ENCODE measurements around the gene CACNA1C. TPM values are rescaled to one million over a fixed set of nuclear protein-coding genes. Genes with fewer than 3 reads are reported as not detected.

The CACNA1C gene
- total RNA-seq, 2 experiments from 2014 or later, result 0.05 to 0.08 TPM

- Mint-ChIP-seq H3K36me3 (ENCODE audit: low read depth) (no peaks in the 10 kb centered on the region), H3K4me3 (no peak overlapping the region), H3K27ac (no peak overlapping the region), H3K4me1 (ENCODE audit: low read depth) (peaks cover 12% of the 10 kb centered on the region), H3K9me3 (no peaks in the 10 kb centered on the region), H3K27me3 (peaks cover 84% of the 10 kb centered on the region)
- Histone ChIP-seq H3K4me3 (ENCODE audit: low read length) (no peak overlapping the region), H3K36me3 (ENCODE audit: insufficient read depth, low read length) (no peaks in the 10 kb centered on the region), H3K4me1 (ENCODE audit: insufficient read depth, low read length) (peaks cover 3% of the 10 kb centered on the region), H3K27me3 (ENCODE audit: control insufficient read depth in 1 of 2, insufficient read depth in 2 of 2, low read length in 2 of 2) (peaks cover 18 to 29% of the 10 kb centered on the region in 2 experiments), H3K27ac (ENCODE audit: low read depth in 1 of 2, low read length in 2 of 2) (no peak overlapping the region), H3K9me3 (ENCODE audit: control insufficient read depth in 1 of 2, insufficient read depth in 1 of 2, low read length in 2 of 2) (no peaks in the 10 kb centered on the region)
- CTCF ChIA-PET, result interaction anchor here (1.1 to 1.2 kb wide), 2 partner anchors 11 to 12 kb away, joined by 3 to 4 read pairs; no protein-coding TSS in a partner anchor
- intact Hi-C loops (cut with DNase I, micrococcal nuclease), result no loop called here
- POLR2A ChIA-PET, result no interaction called here
- ATAC-seq (ENCODE audit: poor library complexity) (no peak), DNase-seq (no peak)
- no peak for TF ChIP-seq CTCF (IDR thresholded peaks at IDR 0.05)
Observed at GRCh38 chr12:2046957-2047356, 5.8 kb upstream of the CACNA1C start.

DNA sequence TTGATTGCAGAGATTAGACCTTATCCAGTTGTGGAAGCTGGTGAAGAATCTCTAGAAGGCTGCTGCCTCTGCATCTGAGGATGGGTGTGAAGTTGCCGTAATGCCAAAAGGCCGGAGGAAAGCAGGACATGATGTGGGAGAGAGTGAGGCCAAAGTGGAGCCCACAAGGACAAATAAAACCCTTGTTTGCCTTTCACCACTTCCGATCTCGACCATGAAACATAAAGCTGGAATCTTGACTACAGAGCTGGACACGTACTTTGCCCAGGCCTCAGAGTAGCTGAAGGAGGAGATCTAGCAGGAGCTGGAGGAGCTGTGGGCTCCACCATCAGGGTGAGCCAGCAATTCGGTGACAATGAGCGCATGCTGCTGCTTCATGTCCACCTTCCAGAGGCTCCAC lies 5.0 kb upstream of the CACNA1C start:
- intact Hi-C loops (cut with DNase I, micrococcal nuclease), result no loop called here
- Histone ChIP-seq H3K4me1 (ENCODE audit: insufficient read depth, low read length) (peaks cover 6% of the 10 kb centered on the region), H3K27ac (ENCODE audit: low read depth in 1 of 2, low read length in 2 of 2) (no peak overlapping the region), H3K4me3 (ENCODE audit: low read length) (no peak overlapping the region), H3K27me3 (ENCODE audit: control insufficient read depth in 1 of 2, insufficient read depth in 2 of 2, low read length in 2 of 2) (peaks cover 21 to 30% of the 10 kb centered on the region in 2 experiments), H3K36me3 (ENCODE audit: insufficient read depth, low read length) (no peaks in the 10 kb centered on the region), H3K9me3 (ENCODE audit: control insufficient read depth in 1 of 2, insufficient read depth in 1 of 2, low read length in 2 of 2) (no peaks in the 10 kb centered on the region)
- no peak for TF ChIP-seq CTCF (IDR thresholded peaks at IDR 0.05)
- H3K4me3 Mint-ChIP-seq, result no peak overlapping the region
- ChIA-PET CTCF (interaction anchor here (1.1 to 1.2 kb wide), 2 partner anchors 10 to 13 kb away, joined by 3 to 4 read pairs; no protein-coding TSS in a partner anchor), POLR2A (no interaction called here)
- no peak for DNase-seq
- H3K36me3 Mint-ChIP-seq (ENCODE audit: low read depth), result no peaks in the 10 kb centered on the region
- H3K27me3 Mint-ChIP-seq, result peaks cover 81% of the 10 kb centered on the region
- H3K4me1 Mint-ChIP-seq (ENCODE audit: low read depth), result peaks cover 14% of the 10 kb centered on the region
- no peak overlapping the region for H3K27ac Mint-ChIP-seq
- no peak for ATAC-seq (ENCODE audit: poor library complexity)
- H3K9me3 Mint-ChIP-seq, result no peaks in the 10 kb centered on the region

DNA sequence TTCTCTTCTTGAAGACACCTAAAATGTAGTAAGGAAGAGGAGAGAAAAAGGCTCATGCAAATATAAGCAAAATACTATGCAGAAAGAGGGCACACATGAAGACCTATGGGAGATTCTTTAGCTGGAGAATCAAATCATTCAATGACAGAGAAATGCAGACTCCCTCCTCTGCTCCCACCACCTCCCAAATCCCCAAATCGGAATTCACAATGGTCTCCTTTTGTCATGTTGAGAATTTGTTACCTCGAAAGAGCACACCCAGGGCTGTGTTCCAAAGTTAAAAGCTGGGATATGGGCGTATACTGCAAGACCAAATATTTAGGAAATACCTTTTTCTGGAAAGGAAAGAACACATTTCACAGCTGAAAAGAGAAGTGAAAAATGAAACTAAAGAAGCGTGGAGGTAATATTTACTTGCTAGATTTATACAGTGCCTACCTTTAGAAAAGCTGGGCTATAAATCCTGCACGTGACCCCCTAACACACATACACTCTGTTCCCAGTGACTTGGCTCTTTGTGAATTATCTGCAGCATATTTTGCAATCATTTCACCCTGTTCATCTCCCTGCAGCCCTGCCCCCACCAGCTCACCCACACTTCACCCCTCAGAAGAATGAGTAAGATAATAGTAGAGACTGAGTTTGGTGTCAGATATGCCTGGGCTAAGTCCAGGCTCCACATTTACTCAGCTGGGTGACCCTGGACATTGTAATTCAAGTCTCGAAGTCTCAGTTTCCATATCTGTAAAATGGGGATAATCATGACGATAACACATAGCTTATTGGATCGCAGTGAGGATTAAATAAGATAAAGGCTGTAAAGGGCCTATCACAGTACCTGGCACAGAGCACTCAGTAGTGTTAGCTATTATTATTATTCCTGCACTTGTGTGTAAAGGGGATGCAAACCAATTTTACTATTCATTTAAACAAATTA lies 2.9 kb upstream of the CACNA1C start:
- H3K4me3 ChIP-seq (ENCODE audit: low read length), result no peak overlapping the region
- TF ChIP-seq CTCF (IDR thresholded peaks at IDR 0.05), result no peak
- POLR2A ChIA-PET, result no interaction called here
- no peaks in the 10 kb centered on the region for H3K36me3 Mint-ChIP-seq (ENCODE audit: low read depth)
- H3K9me3 Mint-ChIP-seq, result no peaks in the 10 kb centered on the region
- CTCF ChIA-PET, result no interaction called here
- ATAC-seq (ENCODE audit: poor library complexity), result no peak
- peaks cover 22% of the 10 kb centered on the region for H3K4me1 Mint-ChIP-seq (ENCODE audit: low read depth)
- H3K27ac Mint-ChIP-seq, result no peak overlapping the region
- no peak overlapping the region for H3K27ac ChIP-seq (ENCODE audit: low read depth in 1 of 2, low read length in 2 of 2)
- H3K27me3 Mint-ChIP-seq, result peaks cover 80% of the 10 kb centered on the region
- no peak for DNase-seq
- intact Hi-C loops (cut with DNase I, micrococcal nuclease), result no loop called here
- H3K27me3 ChIP-seq (ENCODE audit: control insufficient read depth in 1 of 2, insufficient read depth in 2 of 2, low read length in 2 of 2), result peaks cover 33 to 36% of the 10 kb centered on the region in 2 experiments
- no peaks in the 10 kb centered on the region for H3K36me3 ChIP-seq (ENCODE audit: insufficient read depth, low read length)
- H3K9me3 ChIP-seq (ENCODE audit: control insufficient read depth in 1 of 2, insufficient read depth in 1 of 2, low read length in 2 of 2), result peaks cover 0 to 6% of the 10 kb centered on the region in 2 experiments
- H3K4me1 ChIP-seq (ENCODE audit: insufficient read depth, low read length), result peaks cover 15% of the 10 kb centered on the region
- no peak overlapping the region for H3K4me3 Mint-ChIP-seq

Measured in CD4-positive, alpha-beta T cell (primary cell).